Measurements from ENCODE around the gene TCF25.

The TCF25 gene

DNA sequence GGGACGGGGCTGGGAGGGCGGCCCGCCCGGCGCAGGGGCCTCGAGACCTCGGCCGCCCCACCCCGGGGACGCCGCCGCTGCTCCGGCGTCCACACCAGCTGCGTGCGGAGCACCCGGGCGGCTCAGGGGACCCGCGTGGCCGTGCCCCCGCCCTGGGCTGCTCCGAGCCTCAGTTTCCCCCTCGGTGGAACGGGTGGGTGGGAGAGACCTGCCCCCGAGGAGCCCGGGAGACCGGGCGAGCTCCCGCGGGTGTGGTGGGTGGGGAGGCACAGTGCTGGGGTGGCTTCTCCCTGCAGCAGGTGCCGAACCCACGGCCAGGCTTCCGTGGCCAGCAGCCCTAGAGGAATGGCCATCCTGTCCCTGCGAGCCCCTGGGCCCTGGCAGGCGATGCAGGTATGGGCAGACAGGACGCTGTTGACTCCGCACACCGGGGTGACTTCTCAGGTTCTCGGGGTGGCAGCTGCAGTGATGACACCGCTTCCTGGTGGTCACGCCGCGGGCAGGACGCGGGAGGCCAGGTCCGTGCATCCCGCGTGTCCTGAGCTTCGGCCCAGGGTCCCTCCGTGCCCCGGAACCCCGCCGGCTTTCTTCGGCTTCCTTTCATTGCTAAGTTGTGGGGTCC is 75.8 kb downstream of the TCF25 start:
- Histone ChIP-seq H3K9ac (ENCODE audit: low read length) (peak overlapping the region; percentile 84), H3K27me3 (replicated peaks; ENCODE audit: control insufficient read depth, insufficient read depth, low read length) (peaks cover 7% of the 10 kb centered on the region), H3K9me3 (ENCODE audit: control insufficient read depth, low read length) (no peaks in the 10 kb centered on the region), H3K4me3 (ENCODE audit: low read length) (peak overlapping the region; percentile 83), H3K36me3 (ENCODE audit: control insufficient read depth, insufficient read depth, low read length, severe bottlenecking) (no peaks in the 10 kb centered on the region), H3K4me1 (ENCODE audit: control insufficient read depth, insufficient read depth, low read length) (peaks cover 6% of the 10 kb centered on the region)
- peak; percentile 39 for DNase-seq (ENCODE audit: low read depth)

DNA sequence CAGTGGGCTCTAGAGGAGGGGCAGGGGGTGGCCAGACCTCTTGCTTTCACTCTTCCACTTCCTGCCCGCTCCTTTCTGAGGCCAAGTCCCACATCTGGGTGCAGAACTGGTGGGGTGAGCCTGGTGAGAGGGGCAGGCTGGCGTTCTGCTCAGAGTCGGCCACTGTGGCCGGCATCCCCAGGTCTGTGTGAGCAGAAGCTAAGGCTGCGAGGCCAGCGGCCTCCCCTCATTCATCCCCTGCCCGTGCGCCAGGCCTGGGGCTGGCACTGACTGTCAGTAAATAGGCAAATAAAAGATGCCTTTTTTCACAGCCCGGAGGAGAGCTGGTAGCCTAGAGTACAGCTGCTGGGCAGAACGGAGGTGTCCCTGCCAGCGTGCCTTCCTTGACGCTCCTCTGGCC is 76.4 kb downstream of the TCF25 start:
- Histone ChIP-seq H3K9ac (ENCODE audit: low read length) (peak overlapping the region; percentile 84), H3K4me1 (ENCODE audit: control insufficient read depth, insufficient read depth, low read length) (peaks cover 6% of the 10 kb centered on the region), H3K4me3 (ENCODE audit: low read length) (peak overlapping the region; percentile 83), H3K36me3 (ENCODE audit: control insufficient read depth, insufficient read depth, low read length, severe bottlenecking) (no peaks in the 10 kb centered on the region), H3K9me3 (ENCODE audit: control insufficient read depth, low read length) (no peaks in the 10 kb centered on the region), H3K27me3 (replicated peaks; ENCODE audit: control insufficient read depth, insufficient read depth, low read length) (peaks cover 7% of the 10 kb centered on the region)
- no peak for DNase-seq (ENCODE audit: low read depth)

DNA sequence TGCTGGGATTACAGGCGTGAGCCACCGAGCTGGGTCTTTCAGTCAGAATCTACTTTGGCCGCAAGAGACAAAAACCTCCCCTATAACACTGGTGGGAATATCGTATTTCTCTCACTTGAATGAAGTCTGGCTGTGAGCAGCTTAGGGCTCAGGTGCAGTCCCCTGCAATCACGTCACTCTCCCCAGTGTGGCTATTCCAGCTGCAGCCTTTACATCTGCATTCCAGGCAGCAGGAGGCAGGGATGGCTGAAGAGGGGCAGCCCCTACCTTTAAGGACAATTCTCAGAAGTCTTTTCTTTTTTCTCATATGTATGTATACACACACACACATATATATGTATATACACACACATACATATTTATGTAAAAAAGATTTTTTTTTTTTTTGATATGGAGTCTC is 78.1 kb downstream of the TCF25 start:
- no peak for DNase-seq (ENCODE audit: low read depth)
- Histone ChIP-seq H3K27me3 (replicated peaks; ENCODE audit: control insufficient read depth, insufficient read depth, low read length) (no peaks in the 10 kb centered on the region), H3K9ac (ENCODE audit: low read length) (no peak overlapping the region), H3K4me1 (ENCODE audit: control insufficient read depth, insufficient read depth, low read length) (peaks cover 6% of the 10 kb centered on the region), H3K9me3 (ENCODE audit: control insufficient read depth, low read length) (no peaks in the 10 kb centered on the region), H3K4me3 (ENCODE audit: low read length) (no peak overlapping the region), H3K36me3 (ENCODE audit: control insufficient read depth, insufficient read depth, low read length, severe bottlenecking) (peaks cover 9% of the 10 kb centered on the region)

DNA sequence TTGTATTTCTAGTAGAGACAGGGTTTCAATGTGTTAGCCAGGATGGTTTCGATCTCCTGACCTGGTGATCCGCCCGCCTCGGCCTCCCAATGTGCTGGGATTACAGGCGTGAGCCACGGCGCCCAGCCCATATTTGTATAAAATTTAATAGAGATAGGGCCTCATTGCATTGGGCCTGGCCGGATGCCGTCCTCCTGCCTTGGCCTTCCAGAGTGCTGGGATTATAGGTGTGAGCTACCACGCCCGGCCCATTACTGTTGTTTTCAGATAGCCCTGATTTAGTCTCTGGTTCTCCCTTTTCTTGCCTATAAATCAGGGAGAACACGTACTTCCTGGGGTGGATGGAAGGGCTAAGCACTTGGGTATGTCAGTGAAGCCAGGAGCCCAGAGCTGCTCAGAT is 78.7 kb downstream of the TCF25 start:
- DNase-seq (ENCODE audit: low read depth), result no peak
- no peaks in the 10 kb centered on the region for H3K9me3 ChIP-seq (ENCODE audit: control insufficient read depth, low read length)
- peaks cover 6% of the 10 kb centered on the region for H3K4me1 ChIP-seq (ENCODE audit: control insufficient read depth, insufficient read depth, low read length)
- H3K9ac ChIP-seq (ENCODE audit: low read length), result no peak overlapping the region
- H3K36me3 ChIP-seq (ENCODE audit: control insufficient read depth, insufficient read depth, low read length, severe bottlenecking), result peaks cover 14% of the 10 kb centered on the region
- H3K27me3 ChIP-seq (replicated peaks; ENCODE audit: control insufficient read depth, insufficient read depth, low read length), result no peaks in the 10 kb centered on the region
- no peak overlapping the region for H3K4me3 ChIP-seq (ENCODE audit: low read length)

DNA sequence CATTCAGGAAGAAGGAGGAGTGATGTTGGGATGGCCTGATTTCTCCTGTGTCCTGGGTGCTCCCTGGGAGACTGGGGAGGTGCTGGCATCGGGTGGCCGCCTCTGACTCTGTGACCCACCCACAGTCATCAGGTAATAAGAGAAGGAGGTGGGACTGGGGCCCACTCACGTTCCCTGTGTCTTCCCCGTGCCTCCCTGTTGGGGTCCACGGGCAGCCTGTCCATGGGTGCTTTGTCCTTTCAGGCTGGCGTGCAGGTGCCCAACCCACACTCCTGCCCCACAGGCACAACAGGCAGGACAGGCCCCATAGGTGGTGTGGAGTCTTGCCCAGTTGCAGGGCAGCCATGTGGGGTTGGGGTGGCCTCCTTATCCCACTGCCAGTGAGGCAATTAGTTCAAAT is 79.2 kb downstream of the TCF25 start:
- Histone ChIP-seq H3K4me1 (ENCODE audit: control insufficient read depth, insufficient read depth, low read length) (peaks cover 6% of the 10 kb centered on the region), H3K9me3 (ENCODE audit: control insufficient read depth, low read length) (no peaks in the 10 kb centered on the region), H3K36me3 (ENCODE audit: control insufficient read depth, insufficient read depth, low read length, severe bottlenecking) (peaks cover 19% of the 10 kb centered on the region), H3K27me3 (replicated peaks; ENCODE audit: control insufficient read depth, insufficient read depth, low read length) (no peaks in the 10 kb centered on the region), H3K4me3 (ENCODE audit: low read length) (no peak overlapping the region), H3K9ac (ENCODE audit: low read length) (no peak overlapping the region)
- DNase-seq (ENCODE audit: low read depth), result no peak

DNA sequence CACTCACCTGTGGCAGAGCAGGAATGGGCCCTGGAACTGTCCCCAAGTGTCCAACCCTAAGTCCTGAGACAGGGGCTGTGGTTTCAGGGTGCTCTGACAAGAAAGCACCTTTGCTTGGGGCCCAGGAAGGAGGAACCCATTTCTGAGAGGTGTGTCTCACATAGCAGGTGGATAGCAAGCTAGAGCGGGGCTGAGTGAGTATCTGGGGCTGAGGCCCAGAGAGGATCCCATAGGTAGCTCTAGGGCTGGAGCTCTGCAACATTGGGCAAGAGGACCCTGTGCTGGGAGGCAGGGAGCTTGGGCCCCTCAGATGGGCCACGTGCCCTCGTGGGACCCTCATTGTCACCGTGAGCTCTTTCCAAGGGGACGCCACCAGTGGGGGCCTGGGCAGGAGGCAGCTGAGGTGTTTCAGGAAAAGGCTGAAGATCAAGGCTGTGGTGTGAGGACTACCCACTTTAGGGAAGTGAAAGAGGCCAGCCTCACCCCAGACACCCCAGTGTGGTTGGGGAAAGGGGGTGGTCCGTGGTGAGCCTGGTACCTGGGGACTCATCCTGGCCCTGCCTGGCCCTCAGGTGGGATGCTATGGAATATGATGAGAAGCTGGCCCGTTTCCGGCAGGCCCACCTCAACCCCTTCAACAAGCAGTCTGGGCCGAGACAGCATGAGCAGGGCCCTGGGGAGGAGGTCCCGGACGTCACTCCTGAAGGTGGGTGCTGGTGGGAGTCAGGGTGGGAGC is 80.4 kb downstream of the TCF25 start:
- Histone ChIP-seq H3K4me3 (ENCODE audit: low read length) (no peak overlapping the region), H3K4me1 (ENCODE audit: control insufficient read depth, insufficient read depth, low read length) (peaks cover 6% of the 10 kb centered on the region), H3K36me3 (ENCODE audit: control insufficient read depth, insufficient read depth, low read length, severe bottlenecking) (peaks cover 28% of the 10 kb centered on the region), H3K9ac (ENCODE audit: low read length) (no peak overlapping the region), H3K27me3 (replicated peaks; ENCODE audit: control insufficient read depth, insufficient read depth, low read length) (no peaks in the 10 kb centered on the region), H3K9me3 (ENCODE audit: control insufficient read depth, low read length) (no peaks in the 10 kb centered on the region)
- DNase-seq (ENCODE audit: low read depth), result no peak

- H3K4me1 ChIP-seq (ENCODE audit: control insufficient read depth, insufficient read depth, low read length), result peaks cover 4% of the 10 kb centered on the region
- peaks cover 32% of the 10 kb centered on the region for H3K36me3 ChIP-seq (ENCODE audit: control insufficient read depth, insufficient read depth, low read length, severe bottlenecking)
- H3K9me3 ChIP-seq (ENCODE audit: control insufficient read depth, low read length), result no peaks in the 10 kb centered on the region
- no peaks in the 10 kb centered on the region for H3K27me3 ChIP-seq (replicated peaks; ENCODE audit: control insufficient read depth, insufficient read depth, low read length)
- H3K4me3 ChIP-seq (ENCODE audit: low read length), result no peak overlapping the region
- no peak for DNase-seq (ENCODE audit: low read depth)
- H3K9ac ChIP-seq (ENCODE audit: low read length), result no peak overlapping the region
These were observed 81.1 kb downstream of the TCF25 start for GRCh38 chr16:89954462-89954861.

DNA sequence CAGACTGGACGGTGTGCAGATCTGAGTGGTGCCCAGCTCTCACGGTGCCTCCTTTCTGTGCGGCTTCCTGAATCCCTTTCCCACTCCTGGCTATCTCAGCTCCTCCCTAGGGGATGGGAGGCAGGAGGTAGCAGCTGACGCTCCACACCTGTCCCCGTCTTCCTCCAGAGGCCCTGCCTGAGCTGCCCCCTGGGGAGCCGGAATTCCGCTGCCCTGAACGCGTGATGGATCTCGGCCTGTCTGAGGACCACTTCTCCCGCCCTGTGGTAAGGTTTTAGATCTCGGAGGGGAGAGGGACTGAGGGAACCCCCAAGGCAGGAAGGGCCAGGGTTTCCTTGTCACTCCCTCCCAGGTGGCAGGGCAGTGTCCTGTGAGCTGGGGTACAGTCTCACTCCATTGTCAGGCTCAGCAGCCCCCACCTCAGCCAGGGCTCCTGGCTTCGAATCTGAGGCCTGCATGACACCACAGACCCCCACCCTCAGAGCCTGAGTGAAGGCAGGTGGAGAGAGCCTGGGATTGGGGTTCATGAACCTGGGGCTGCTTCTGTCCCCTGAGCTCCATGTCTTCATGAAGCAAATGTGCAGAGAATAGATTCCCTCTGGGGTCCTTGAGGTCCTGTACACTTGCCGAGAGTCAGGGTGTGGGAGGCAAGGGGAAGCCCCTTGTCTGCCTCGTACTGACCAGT is 81.8 kb downstream of the TCF25 start:
- DNase-seq (ENCODE audit: low read depth), result no peak
- H3K27me3 ChIP-seq (replicated peaks; ENCODE audit: control insufficient read depth, insufficient read depth, low read length), result no peaks in the 10 kb centered on the region
- no peak overlapping the region for H3K9ac ChIP-seq (ENCODE audit: low read length)
- no peak overlapping the region for H3K4me3 ChIP-seq (ENCODE audit: low read length)
- H3K9me3 ChIP-seq (ENCODE audit: control insufficient read depth, low read length), result no peaks in the 10 kb centered on the region
- H3K36me3 ChIP-seq (ENCODE audit: control insufficient read depth, insufficient read depth, low read length, severe bottlenecking), result peaks cover 36% of the 10 kb centered on the region
- no peaks in the 10 kb centered on the region for H3K4me1 ChIP-seq (ENCODE audit: control insufficient read depth, insufficient read depth, low read length)

- H3K4me1 ChIP-seq (ENCODE audit: control insufficient read depth, insufficient read depth, low read length), result no peaks in the 10 kb centered on the region
- peaks cover 36% of the 10 kb centered on the region for H3K36me3 ChIP-seq (ENCODE audit: control insufficient read depth, insufficient read depth, low read length, severe bottlenecking)
- no peak for DNase-seq (ENCODE audit: low read depth)
- no peak overlapping the region for H3K9ac ChIP-seq (ENCODE audit: low read length)
- no peaks in the 10 kb centered on the region for H3K9me3 ChIP-seq (ENCODE audit: control insufficient read depth, low read length)
- H3K4me3 ChIP-seq (ENCODE audit: low read length), result no peak overlapping the region
- no peaks in the 10 kb centered on the region for H3K27me3 ChIP-seq (replicated peaks; ENCODE audit: control insufficient read depth, insufficient read depth, low read length)
These were observed 83.3 kb downstream of the TCF25 start for GRCh38 chr16:89956505-89957215.

DNA sequence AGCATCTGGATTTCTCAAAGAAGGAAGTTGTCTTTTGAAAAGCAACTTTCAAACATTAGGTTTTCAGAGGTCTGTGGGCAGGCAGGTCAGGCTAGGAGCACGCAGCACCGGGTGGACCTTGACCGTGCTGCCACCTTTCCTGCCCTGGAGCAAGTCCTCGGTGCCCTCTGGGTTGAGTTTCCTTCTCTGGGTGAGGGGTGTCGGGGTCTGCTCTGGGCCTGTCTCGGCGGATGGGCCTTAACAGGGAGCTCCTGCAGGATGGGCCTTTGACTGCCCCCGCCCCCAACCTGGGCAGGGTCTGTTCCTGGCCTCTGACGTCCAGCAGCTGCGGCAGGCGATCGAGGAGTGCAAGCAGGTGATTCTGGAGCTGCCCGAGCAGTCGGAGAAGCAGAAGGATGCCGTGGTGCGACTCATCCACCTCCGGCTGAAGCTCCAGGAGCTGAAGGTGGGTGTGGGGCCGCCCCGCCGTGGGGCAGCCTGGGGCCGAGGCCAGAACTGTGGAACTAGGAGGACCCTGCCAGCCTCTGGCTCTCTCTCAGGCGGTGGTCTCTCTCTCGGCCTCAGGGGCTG is 83.9 kb downstream of the TCF25 start:
- H3K4me1 ChIP-seq (ENCODE audit: control insufficient read depth, insufficient read depth, low read length), result no peaks in the 10 kb centered on the region
- no peak overlapping the region for H3K4me3 ChIP-seq (ENCODE audit: low read length)
- H3K9ac ChIP-seq (ENCODE audit: low read length), result no peak overlapping the region
- no peaks in the 10 kb centered on the region for H3K9me3 ChIP-seq (ENCODE audit: control insufficient read depth, low read length)
- no peaks in the 10 kb centered on the region for H3K27me3 ChIP-seq (replicated peaks; ENCODE audit: control insufficient read depth, insufficient read depth, low read length)
- peaks cover 36% of the 10 kb centered on the region for H3K36me3 ChIP-seq (ENCODE audit: control insufficient read depth, insufficient read depth, low read length, severe bottlenecking)
- no peak for DNase-seq (ENCODE audit: low read depth)

DNA sequence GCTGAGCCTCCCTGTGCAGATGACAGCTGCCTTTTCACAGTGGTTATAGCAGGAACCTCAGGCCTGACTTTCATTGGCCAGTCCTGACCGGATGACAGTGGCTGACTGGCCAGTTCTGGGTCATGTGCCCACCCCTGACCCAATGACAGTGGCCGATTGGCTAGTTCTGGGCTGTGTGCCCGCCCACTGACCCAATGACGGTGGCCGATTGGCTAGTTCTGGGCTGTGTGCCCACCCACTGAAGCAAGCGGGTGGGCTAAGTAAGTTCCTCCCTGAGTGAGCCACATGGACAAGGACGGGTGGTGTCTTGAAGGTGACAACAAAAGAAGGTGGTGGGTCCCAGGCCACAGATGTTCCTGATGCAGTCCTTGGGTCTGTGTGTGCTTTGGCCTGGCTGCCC is 84.7 kb downstream of the TCF25 start:
- Histone ChIP-seq H3K36me3 (ENCODE audit: control insufficient read depth, insufficient read depth, low read length, severe bottlenecking) (peaks cover 36% of the 10 kb centered on the region), H3K27me3 (replicated peaks; ENCODE audit: control insufficient read depth, insufficient read depth, low read length) (no peaks in the 10 kb centered on the region), H3K4me1 (ENCODE audit: control insufficient read depth, insufficient read depth, low read length) (no peaks in the 10 kb centered on the region), H3K9ac (ENCODE audit: low read length) (no peak overlapping the region), H3K9me3 (ENCODE audit: control insufficient read depth, low read length) (no peaks in the 10 kb centered on the region), H3K4me3 (ENCODE audit: low read length) (no peak overlapping the region)
- no peak for DNase-seq (ENCODE audit: low read depth)

All from adipocyte (in vitro differentiated cells).